ENCODE results near the gene SDCCAG8. TPM values are rescaled to one million over a fixed set of nuclear protein-coding genes. Genes with fewer than 3 reads are reported as not detected.

Gene SDCCAG8
- total RNA-seq, 1 donor from 2014 or later, result 24.5 TPM

DNA sequence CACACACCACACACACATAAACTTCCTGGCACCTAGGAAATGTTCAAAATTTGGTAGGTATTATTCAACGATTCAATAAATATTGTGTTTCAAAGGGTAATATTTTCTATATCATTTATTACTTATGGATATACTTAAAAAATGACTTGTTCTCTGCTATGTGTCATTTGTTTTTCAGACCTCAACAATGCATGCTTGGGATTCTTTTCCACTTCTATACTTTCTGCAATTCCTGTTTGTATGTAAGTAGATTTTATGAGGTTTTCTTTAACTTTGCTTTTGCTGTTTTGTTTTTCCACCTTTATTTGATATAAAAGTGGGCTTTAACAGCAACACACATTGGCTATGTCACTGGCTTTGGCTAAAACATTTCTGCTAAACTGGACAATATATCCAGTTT, 4.3 kb upstream of the SDCCAG8 start:
- Mint-ChIP-seq H3K27ac (ENCODE audit: unreplicated experiment) (no peak overlapping the region), H3K4me1 (ENCODE audit: low read depth, unreplicated experiment) (peaks cover 33% of the 10 kb centered on the region), H3K27me3 (ENCODE audit: low read depth, unreplicated experiment) (no peaks in the 10 kb centered on the region), H3K4me3 (ENCODE audit: unreplicated experiment) (peak overlapping the region; percentile 85), H3K36me3 (ENCODE audit: low read depth, unreplicated experiment) (no peaks in the 10 kb centered on the region), H3K9me3 (ENCODE audit: unreplicated experiment) (no peaks in the 10 kb centered on the region)
- H3K27ac ChIP-seq (ENCODE audit: low read depth, low read length), result peak overlapping the region; percentile 93
- no peak overlapping the region for H2AFZ ChIP-seq (ENCODE audit: low read depth, low read length)
- FAIRE-seq (no peak), DNase-seq (ENCODE audit: low read depth) (no peak)
- peaks cover 5% of the 10 kb centered on the region for H3K36me3 ChIP-seq (ENCODE audit: insufficient read depth, low read length)
- H3K9ac ChIP-seq (ENCODE audit: low read length), result peak overlapping the region; percentile 95
- no peak for TF ChIP-seq EZH2 (IDR thresholded peaks at IDR 0.05; ENCODE audit: insufficient read depth, low read length)
- TF ChIP-seq, protein P1, sequence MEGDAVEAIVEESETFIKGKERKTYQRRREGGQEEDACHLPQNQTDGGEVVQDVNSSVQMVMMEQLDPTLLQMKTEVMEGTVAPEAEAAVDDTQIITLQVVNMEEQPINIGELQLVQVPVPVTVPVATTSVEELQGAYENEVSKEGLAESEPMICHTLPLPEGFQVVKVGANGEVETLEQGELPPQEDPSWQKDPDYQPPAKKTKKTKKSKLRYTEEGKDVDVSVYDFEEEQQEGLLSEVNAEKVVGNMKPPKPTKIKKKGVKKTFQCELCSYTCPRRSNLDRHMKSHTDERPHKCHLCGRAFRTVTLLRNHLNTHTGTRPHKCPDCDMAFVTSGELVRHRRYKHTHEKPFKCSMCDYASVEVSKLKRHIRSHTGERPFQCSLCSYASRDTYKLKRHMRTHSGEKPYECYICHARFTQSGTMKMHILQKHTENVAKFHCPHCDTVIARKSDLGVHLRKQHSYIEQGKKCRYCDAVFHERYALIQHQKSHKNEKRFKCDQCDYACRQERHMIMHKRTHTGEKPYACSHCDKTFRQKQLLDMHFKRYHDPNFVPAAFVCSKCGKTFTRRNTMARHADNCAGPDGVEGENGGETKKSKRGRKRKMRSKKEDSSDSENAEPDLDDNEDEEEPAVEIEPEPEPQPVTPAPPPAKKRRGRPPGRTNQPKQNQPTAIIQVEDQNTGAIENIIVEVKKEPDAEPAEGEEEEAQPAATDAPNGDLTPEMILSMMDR (IDR thresholded peaks at IDR 0.05; ENCODE audit: insufficient read depth, low read depth, low read length), result no peak
- H3K4me3 ChIP-seq (ENCODE audit: insufficient read depth, low read depth, low read length), result peak overlapping the region; percentile 97
- peaks cover 24% of the 10 kb centered on the region for H3K4me1 ChIP-seq (ENCODE audit: insufficient read depth, low read length)
- H3K4me2 ChIP-seq (ENCODE audit: low read length), result peak overlapping the region; percentile 94
- H3K9me3 ChIP-seq (ENCODE audit: insufficient read depth, low read depth, low read length), result no peaks in the 10 kb centered on the region
- H3K27me3 ChIP-seq (ENCODE audit: insufficient read depth, low read length), result no peaks in the 10 kb centered on the region
- peaks cover 96% of the 10 kb centered on the region for H3K79me2 ChIP-seq (ENCODE audit: insufficient read depth, low read length)
- peaks cover 62% of the 10 kb centered on the region for H4K20me1 ChIP-seq (ENCODE audit: insufficient read depth, low read length)

DNA sequence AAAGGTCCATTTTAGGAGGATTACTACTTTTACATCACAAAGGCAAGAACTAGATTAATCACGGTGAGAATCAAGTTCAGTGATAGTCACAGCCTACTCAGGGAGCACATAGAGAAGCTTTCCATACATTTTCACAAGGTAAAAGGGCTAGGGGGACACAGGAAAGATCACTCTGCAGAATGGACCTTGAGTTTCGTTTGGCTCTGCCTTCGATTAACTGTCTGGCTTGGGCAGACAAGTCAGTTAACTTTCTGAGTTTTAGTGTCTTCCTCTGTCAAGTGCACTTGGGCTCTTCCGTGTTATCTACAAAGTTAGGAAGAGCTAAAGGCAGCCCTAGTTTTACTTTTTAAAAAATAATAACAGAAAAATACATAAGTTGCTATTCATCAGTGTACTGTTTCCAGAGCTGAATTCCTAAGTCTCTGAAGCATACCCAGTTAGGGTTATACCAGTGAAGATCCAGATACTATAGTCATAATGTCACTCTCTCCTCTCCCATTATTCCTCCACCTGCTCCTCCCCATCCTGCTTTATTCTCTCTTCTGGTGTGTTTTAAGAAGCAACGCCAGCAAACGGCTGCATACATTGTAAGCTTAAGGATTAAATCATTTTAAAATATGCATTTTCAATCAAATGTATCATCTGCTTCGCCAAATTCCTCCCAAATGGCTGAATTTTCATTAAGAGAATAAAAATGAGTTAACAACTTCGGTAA, 2.5 kb upstream of the SDCCAG8 start:
- peaks cover 96% of the 10 kb centered on the region for H3K79me2 ChIP-seq (ENCODE audit: insufficient read depth, low read length)
- Mint-ChIP-seq H3K27me3 (ENCODE audit: low read depth, unreplicated experiment) (no peaks in the 10 kb centered on the region), H3K4me3 (ENCODE audit: unreplicated experiment) (peak overlapping the region; percentile 99), H3K36me3 (ENCODE audit: low read depth, unreplicated experiment) (no peaks in the 10 kb centered on the region), H3K9me3 (ENCODE audit: unreplicated experiment) (no peaks in the 10 kb centered on the region), H3K4me1 (ENCODE audit: low read depth, unreplicated experiment) (peaks cover 25% of the 10 kb centered on the region), H3K27ac (ENCODE audit: unreplicated experiment) (peak overlapping the region; percentile 31)
- peak overlapping the region; percentile 94 for H3K4me2 ChIP-seq (ENCODE audit: low read length)
- TF ChIP-seq, protein P1 (IDR thresholded peaks at IDR 0.05; ENCODE audit: insufficient read depth, low read depth, low read length), result no peak
- TF ChIP-seq EZH2 (IDR thresholded peaks at IDR 0.05; ENCODE audit: insufficient read depth, low read length), result no peak
- no peaks in the 10 kb centered on the region for H3K27me3 ChIP-seq (ENCODE audit: insufficient read depth, low read length)
- H4K20me1 ChIP-seq (ENCODE audit: insufficient read depth, low read length), result peaks cover 44% of the 10 kb centered on the region
- H3K4me3 ChIP-seq (ENCODE audit: insufficient read depth, low read depth, low read length), result peak overlapping the region; percentile 97
- no peak for DNase-seq (ENCODE audit: low read depth)
- H3K36me3 ChIP-seq (ENCODE audit: insufficient read depth, low read length), result peaks cover 5% of the 10 kb centered on the region
- FAIRE-seq, result no peak
- peak overlapping the region; percentile 95 for H3K9ac ChIP-seq (ENCODE audit: low read length)
- no peak overlapping the region for H2AFZ ChIP-seq (ENCODE audit: low read depth, low read length)
- H3K4me1 ChIP-seq (ENCODE audit: insufficient read depth, low read length), result peaks cover 25% of the 10 kb centered on the region
- no peaks in the 10 kb centered on the region for H3K9me3 ChIP-seq (ENCODE audit: insufficient read depth, low read depth, low read length)
- H3K27ac ChIP-seq (ENCODE audit: low read depth, low read length), result peak overlapping the region; percentile 93

DNA sequence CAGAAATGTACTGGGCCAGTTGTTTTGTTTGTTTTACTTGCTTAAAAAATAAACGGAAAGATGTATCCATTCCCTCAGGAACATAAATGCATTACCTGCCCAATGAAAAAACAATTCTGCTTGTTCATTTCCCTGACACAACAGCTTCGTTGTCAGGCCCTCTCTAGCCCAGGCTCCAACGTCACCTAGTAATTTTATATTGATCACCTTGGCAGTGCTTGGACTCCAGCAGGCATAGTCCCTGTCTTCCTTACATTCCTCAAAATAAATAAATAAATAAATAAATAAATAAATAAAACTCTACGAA, 2.0 kb upstream of the SDCCAG8 start:
- peaks cover 39% of the 10 kb centered on the region for H4K20me1 ChIP-seq (ENCODE audit: insufficient read depth, low read length)
- Mint-ChIP-seq H3K4me1 (ENCODE audit: low read depth, unreplicated experiment) (peaks cover 20% of the 10 kb centered on the region), H3K27ac (ENCODE audit: unreplicated experiment) (peak overlapping the region; percentile 31), H3K9me3 (ENCODE audit: unreplicated experiment) (no peaks in the 10 kb centered on the region), H3K36me3 (ENCODE audit: low read depth, unreplicated experiment) (no peaks in the 10 kb centered on the region), H3K27me3 (ENCODE audit: low read depth, unreplicated experiment) (no peaks in the 10 kb centered on the region), H3K4me3 (ENCODE audit: unreplicated experiment) (peak overlapping the region; percentile 99)
- no peak overlapping the region for H2AFZ ChIP-seq (ENCODE audit: low read depth, low read length)
- no peaks in the 10 kb centered on the region for H3K9me3 ChIP-seq (ENCODE audit: insufficient read depth, low read depth, low read length)
- H3K9ac ChIP-seq (ENCODE audit: low read length), result peak overlapping the region; percentile 95
- peak overlapping the region; percentile 94 for H3K4me2 ChIP-seq (ENCODE audit: low read length)
- H3K27ac ChIP-seq (ENCODE audit: low read depth, low read length), result peak overlapping the region; percentile 93
- DNase-seq (ENCODE audit: low read depth) (no peak), FAIRE-seq (no peak)
- H3K27me3 ChIP-seq (ENCODE audit: insufficient read depth, low read length), result no peaks in the 10 kb centered on the region
- H3K4me1 ChIP-seq (ENCODE audit: insufficient read depth, low read length), result peaks cover 20% of the 10 kb centered on the region
- peaks cover 96% of the 10 kb centered on the region for H3K79me2 ChIP-seq (ENCODE audit: insufficient read depth, low read length)
- peak overlapping the region; percentile 97 for H3K4me3 ChIP-seq (ENCODE audit: insufficient read depth, low read depth, low read length)
- peaks cover under 1% of the 10 kb centered on the region for H3K36me3 ChIP-seq (ENCODE audit: insufficient read depth, low read length)
- no peak for TF ChIP-seq EZH2 (IDR thresholded peaks at IDR 0.05; ENCODE audit: insufficient read depth, low read length)
- TF ChIP-seq, protein P1 (IDR thresholded peaks at IDR 0.05; ENCODE audit: insufficient read depth, low read depth, low read length), result no peak

Measured in astrocyte (in vitro differentiated cells and primary cell).